ENCODE measurements around the gene MSH5. TPM values are rescaled to one million over a fixed set of nuclear protein-coding genes. Genes with fewer than 3 reads are reported as not detected.
A peak's percentile ranks its signal among the peaks of the same experiment; 100 is the strongest.

Gene MSH5
- total and polyA plus RNA-seq, 9 of the 15 experiments (the other 6 are each of a cell fraction or from before 2014, with no cell fraction given): 12.5 to 104 (median 46.6) TPM

DNA sequence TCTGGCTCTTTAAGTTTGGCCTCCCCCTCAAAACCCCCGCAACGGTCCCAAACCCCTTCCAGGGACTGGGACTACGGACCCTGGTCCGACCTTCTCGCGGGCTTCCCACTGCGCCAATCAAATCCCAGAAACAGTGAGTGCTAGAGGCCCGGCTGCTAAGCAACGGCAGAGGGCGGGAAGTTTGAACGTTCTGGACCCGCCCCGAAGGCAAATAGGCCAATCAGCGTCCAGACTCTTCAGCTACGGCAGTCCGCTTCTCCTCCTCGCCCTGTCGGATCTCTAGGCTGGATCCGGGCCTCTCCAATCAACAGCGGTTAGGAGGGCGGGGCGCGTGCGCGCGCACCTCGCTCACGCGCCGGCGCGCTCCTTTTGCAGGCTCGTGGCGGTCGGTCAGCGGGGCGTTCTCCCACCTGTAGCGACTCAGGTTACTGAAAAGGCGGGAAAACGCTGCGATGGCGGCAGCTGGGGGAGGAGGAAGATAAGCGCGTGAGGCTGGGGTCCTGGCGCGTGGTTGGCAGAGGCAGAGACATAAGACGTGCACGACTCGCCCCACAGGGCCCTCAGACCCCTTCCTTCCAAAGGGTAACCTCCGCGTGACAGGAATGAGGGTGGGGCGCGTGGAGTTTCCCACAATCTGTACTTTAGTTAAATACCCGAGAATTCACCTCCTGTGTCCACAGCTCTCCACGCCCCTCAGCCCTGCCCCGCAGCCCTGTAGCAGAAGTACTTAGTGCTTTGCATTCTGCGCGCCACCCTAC lies at the start of gene MSH5 (continued):
- TF ChIP-seq, protein P1, sequence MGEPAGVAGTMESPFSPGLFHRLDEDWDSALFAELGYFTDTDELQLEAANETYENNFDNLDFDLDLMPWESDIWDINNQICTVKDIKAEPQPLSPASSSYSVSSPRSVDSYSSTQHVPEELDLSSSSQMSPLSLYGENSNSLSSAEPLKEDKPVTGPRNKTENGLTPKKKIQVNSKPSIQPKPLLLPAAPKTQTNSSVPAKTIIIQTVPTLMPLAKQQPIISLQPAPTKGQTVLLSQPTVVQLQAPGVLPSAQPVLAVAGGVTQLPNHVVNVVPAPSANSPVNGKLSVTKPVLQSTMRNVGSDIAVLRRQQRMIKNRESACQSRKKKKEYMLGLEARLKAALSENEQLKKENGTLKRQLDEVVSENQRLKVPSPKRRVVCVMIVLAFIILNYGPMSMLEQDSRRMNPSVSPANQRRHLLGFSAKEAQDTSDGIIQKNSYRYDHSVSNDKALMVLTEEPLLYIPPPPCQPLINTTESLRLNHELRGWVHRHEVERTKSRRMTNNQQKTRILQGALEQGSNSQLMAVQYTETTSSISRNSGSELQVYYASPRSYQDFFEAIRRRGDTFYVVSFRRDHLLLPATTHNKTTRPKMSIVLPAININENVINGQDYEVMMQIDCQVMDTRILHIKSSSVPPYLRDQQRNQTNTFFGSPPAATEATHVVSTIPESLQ (CRISPR knock-in tag; IDR thresholded peaks at IDR 0.05): peak; percentile 99
- TF ChIP-seq ZNF41 (CRISPR knock-in tag; conservative IDR thresholded peaks at IDR 0.05) (no peak), CHCHD3 (CRISPR knock-in tag; IDR thresholded peaks at IDR 0.05) (peak; percentile 22; the same call in 1 of the 2 replicates), ZNF184 (CRISPR knock-in tag; IDR thresholded peaks at IDR 0.05) (no peak), MCM3 (IDR thresholded peaks at IDR 0.05) (no peak), RAD51 (IDR thresholded peaks at IDR 0.05; ENCODE audit: borderline replicate concordance, low read depth) (no peak), ATF1 (CRISPR knock-in tag; IDR thresholded peaks at IDR 0.05) (no peak), ATF1 (tag; IDR thresholded peaks at IDR 0.05) (peak; percentile 94), FOXJ2 (tag; IDR thresholded peaks at IDR 0.05) (0 out of 2 replicates have a peak, but pooled peaks have one; percentile 62), SAFB (IDR thresholded peaks at IDR 0.05; ENCODE audit: borderline replicate concordance, low read depth, low read length) (peak; percentile 39; the same call in 1 of the 2 replicates), CBFA2T2 (conservative IDR thresholded peaks at IDR 0.05) (no peak), RFX7 (CRISPR knock-in tag; IDR thresholded peaks at IDR 0.05) (0 out of 2 replicates have a peak, but pooled peaks have one; percentile 53), L3MBTL2 (IDR thresholded peaks at IDR 0.05) (no peak), ZNF75A (CRISPR knock-in tag; IDR thresholded peaks at IDR 0.05) (0 out of 2 replicates have a peak, but pooled peaks have one; percentile 62), FOXJ3 (CRISPR knock-in tag; IDR thresholded peaks at IDR 0.05) (no peak), PRMT5 (CRISPR knock-in tag; IDR thresholded peaks at IDR 0.05) (no peak)
- TF ChIP-seq, protein P2, sequence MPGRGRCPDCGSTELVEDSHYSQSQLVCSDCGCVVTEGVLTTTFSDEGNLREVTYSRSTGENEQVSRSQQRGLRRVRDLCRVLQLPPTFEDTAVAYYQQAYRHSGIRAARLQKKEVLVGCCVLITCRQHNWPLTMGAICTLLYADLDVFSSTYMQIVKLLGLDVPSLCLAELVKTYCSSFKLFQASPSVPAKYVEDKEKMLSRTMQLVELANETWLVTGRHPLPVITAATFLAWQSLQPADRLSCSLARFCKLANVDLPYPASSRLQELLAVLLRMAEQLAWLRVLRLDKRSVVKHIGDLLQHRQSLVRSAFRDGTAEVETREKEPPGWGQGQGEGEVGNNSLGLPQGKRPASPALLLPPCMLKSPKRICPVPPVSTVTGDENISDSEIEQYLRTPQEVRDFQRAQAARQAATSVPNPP (IDR thresholded peaks at IDR 0.05; ENCODE audit: borderline replicate concordance, insufficient read depth, insufficient read length): no peak
- TF ChIP-seq, protein P3, sequence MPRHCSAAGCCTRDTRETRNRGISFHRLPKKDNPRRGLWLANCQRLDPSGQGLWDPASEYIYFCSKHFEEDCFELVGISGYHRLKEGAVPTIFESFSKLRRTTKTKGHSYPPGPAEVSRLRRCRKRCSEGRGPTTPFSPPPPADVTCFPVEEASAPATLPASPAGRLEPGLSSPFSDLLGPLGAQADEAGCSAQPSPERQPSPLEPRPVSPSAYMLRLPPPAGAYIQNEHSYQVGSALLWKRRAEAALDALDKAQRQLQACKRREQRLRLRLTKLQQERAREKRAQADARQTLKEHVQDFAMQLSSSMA (CRISPR knock-in tag; IDR thresholded peaks at IDR 0.05): peak; percentile 67
- TF ChIP-seq, protein P4, sequence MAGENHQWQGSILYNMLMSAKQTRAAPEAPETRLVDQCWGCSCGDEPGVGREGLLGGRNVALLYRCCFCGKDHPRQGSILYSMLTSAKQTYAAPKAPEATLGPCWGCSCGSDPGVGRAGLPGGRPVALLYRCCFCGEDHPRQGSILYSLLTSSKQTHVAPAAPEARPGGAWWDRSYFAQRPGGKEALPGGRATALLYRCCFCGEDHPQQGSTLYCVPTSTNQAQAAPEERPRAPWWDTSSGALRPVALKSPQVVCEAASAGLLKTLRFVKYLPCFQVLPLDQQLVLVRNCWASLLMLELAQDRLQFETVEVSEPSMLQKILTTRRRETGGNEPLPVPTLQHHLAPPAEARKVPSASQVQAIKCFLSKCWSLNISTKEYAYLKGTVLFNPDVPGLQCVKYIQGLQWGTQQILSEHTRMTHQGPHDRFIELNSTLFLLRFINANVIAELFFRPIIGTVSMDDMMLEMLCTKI (IDR thresholded peaks at IDR 0.05; ENCODE audit: partially characterized antibody): no peak
- TF ChIP-seq, protein P5, sequence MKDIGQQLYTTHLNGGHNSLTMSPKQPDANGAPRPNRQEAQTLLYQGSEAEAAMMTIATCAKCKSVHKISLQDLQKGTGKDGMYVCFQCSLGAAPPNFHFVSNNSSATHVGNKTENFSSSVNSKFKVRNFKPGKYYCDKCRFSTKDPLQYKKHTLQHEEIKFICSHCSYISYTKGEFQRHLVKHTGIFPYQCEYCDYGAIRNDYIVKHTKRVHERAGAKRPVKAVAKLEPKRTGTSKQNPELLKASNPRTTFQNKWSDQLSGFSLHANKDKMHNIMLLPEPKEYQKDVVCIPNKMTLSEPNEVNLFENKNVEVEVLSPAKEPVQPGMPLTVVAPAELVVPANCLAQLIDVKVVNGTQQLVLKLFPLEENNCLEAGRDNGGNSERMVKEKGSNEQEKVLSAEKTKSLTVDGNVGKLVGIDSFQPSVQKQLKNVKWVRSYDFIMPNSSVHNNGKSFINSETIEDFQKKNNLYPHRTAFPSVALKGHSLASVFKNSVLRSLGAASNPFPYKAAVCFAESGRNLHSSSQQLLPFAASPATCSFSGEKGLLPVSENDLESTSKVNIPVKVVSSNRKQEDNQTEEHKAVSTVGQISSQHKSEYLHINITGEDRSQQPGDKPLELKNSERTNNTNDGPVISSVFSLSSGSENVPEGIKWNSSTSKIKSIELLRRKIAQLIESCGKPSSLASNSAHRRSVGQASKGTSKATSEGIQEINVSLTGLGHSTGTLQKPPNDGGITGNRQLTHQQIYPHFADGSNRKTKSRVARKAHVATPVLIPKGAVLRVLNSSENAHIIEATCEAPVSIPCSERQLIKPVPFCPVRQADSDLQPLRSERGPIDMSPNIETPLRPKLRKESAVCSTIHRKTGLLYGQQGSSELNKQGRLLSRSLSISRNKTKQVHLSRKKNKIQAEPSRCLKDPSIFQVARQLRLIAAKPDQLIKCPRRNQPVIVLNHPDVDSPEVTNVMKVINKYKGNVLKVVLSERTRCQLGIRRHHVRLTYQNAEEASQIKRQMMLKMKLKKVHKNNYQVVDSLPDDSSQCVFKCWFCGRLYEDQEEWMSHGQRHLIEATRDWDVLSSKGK (CRISPR knock-in tag; IDR thresholded peaks at IDR 0.05): no peak
